ENCODE results near the gene JAK1.

JAK1 gene

GRCh38 chr1:64980745-64981600 lies 14.6 kb upstream of the JAK1 start:
- no peak for DNase-seq (ENCODE audit: low read depth)

GRCh38 chr1:64979358-64979757 lies 13.0 kb upstream of the JAK1 start:
- no peak for DNase-seq (ENCODE audit: low read depth)

- no peak for DNase-seq (ENCODE audit: low read depth)
Observed at GRCh38 chr1:64976361-64976760, 10.0 kb upstream of the JAK1 start.

- DNase-seq (ENCODE audit: low read depth): no peak
Observed at GRCh38 chr1:64975740-64976139, 9.4 kb upstream of the JAK1 start.

- DNase-seq (ENCODE audit: low read depth): no peak
Observed at GRCh38 chr1:64975127-64975526, 8.8 kb upstream of the JAK1 start.

- DNase-seq (ENCODE audit: low read depth): no peak
Observed at GRCh38 chr1:64974288-64974825, 8.0 kb upstream of the JAK1 start.

- DNase-seq (ENCODE audit: low read depth): no peak
Observed at GRCh38 chr1:64973061-64973647, 6.8 kb upstream of the JAK1 start.

- no peak for DNase-seq (ENCODE audit: low read depth)
Observed at GRCh38 chr1:64969305-64970046, 3.1 kb upstream of the JAK1 start.

- DNase-seq (ENCODE audit: low read depth): no peak
Observed at GRCh38 chr1:64967381-64967780, 1.0 kb upstream of the JAK1 start.

- DNase-seq (ENCODE audit: low read depth): no peak
Observed at GRCh38 chr1:64965366-64966157, 787 bp downstream of the JAK1 start.

- DNase-seq (ENCODE audit: low read depth): no peak
Observed at GRCh38 chr1:64963466-64963865, 2.9 kb downstream of the JAK1 start.

- DNase-seq (ENCODE audit: low read depth): no peak
Observed at GRCh38 chr1:64962441-64962840, 3.9 kb downstream of the JAK1 start.

- no peak for DNase-seq (ENCODE audit: low read depth)
Observed at GRCh38 chr1:64961923-64962322, 4.4 kb downstream of the JAK1 start.

GRCh38 chr1:64960731-64961130 lies 5.6 kb downstream of the JAK1 start:
- no peak for DNase-seq (ENCODE audit: low read depth)

GRCh38 chr1:64959986-64960385 lies 6.4 kb downstream of the JAK1 start:
- no peak for DNase-seq (ENCODE audit: low read depth)

GRCh38 chr1:64956733-64957441 lies 9.5 kb downstream of the JAK1 start:
- no peak for DNase-seq (ENCODE audit: low read depth)

GRCh38 chr1:64956010-64956640 lies 10.2 kb downstream of the JAK1 start:
- DNase-seq (ENCODE audit: low read depth): no peak

GRCh38 chr1:64955097-64956009 lies 11.0 kb downstream of the JAK1 start:
- no peak for DNase-seq (ENCODE audit: low read depth)

GRCh38 chr1:64953241-64953640 lies 13.1 kb downstream of the JAK1 start:
- DNase-seq (ENCODE audit: low read depth): no peak

Data from HS-27A (cell line).